Neural cell (in vitro differentiated cells): ENCODE measurements around the gene RIPPLY1. TPM values are rescaled to one million over a fixed set of nuclear protein-coding genes. Genes with fewer than 3 reads are reported as not detected.

ENCODE experiments used
- H2AFZ ChIP-seq: fragments of 200-600, 300-800 bp; sonication (generic), shearing (Covaris generic); 2 replicates; pipeline ENCODE4 v1.6.0; 2014; ENCODE audit warnings: low read depth, mild to moderate bottlenecking, antibody characterized with exemption, low read length, moderate library complexity
- H3F3A ChIP-seq: fragments of 200-600 bp; shearing (Covaris generic); 2 replicates; pipeline ENCODE4 v1.6.1; 2016; ENCODE audit warnings: mild to moderate bottlenecking, moderate library complexity, mixed read lengths, antibody characterized with exemption, low read length; ENCODE audit not compliant: insufficient read depth, poor library complexity, severe bottlenecking
- H3K27ac ChIP-seq: fragments of 200-600, 300-800 bp; sonication (generic), shearing (Covaris generic); 2 replicates; pipeline ENCODE4 v1.5.1; 2014; ENCODE audit warnings: mild to moderate bottlenecking, low read length, moderate library complexity
- H3K27me3 ChIP-seq: fragments of 300-800, 200-600 bp; sonication (generic), shearing (Covaris generic); 2 replicates; pipeline ENCODE4 v1.6.0; 2014; ENCODE audit warnings: mild to moderate bottlenecking, low read depth, low read length, moderate library complexity; ENCODE audit not compliant: insufficient read depth
- H3K36me3 ChIP-seq: fragments of 300-800, 200-600 bp; sonication (generic), shearing (Covaris generic); 2 replicates; pipeline ENCODE4 v1.5.1; 2014; ENCODE audit warnings: mild to moderate bottlenecking, antibody characterized with exemption, low read length, moderate library complexity; ENCODE audit not compliant: insufficient read depth
- H3K4me2 ChIP-seq: fragments of 300-800, 200-600 bp; sonication (generic), shearing (Covaris generic); 2 replicates; pipeline ENCODE4 v1.6.0; 2014; ENCODE audit warnings: mild to moderate bottlenecking, low read length
- H3K4me3 ChIP-seq: fragments of 300-800, 200-600 bp; sonication (generic), shearing (Covaris generic); 2 replicates; pipeline ENCODE4 v1.5.1; 2014; ENCODE audit warnings: mild to moderate bottlenecking, low read length, moderate library complexity
- H3K79me2 ChIP-seq: fragments of 200-600 bp; shearing (Covaris generic); replicated peaks from 2 replicates; pipeline ENCODE4 v1.6.0; 2014; ENCODE audit warnings: mild to moderate bottlenecking, low read length, moderate library complexity; ENCODE audit not compliant: insufficient read depth
- H3K9ac ChIP-seq: fragments of 300-800, 200-600 bp; sonication (generic), shearing (Covaris generic); 2 replicates; pipeline ENCODE4 v1.6.1; 2016; ENCODE audit warnings: mild to moderate bottlenecking, low read length, mixed read lengths
- H3K9me2 ChIP-seq: fragments of 200-600 bp; shearing (Covaris generic); 2 replicates; pipeline ENCODE4 v1.6.1; 2016; ENCODE audit warnings: mild to moderate bottlenecking, low read length, mixed read lengths; ENCODE audit not compliant: insufficient read depth
- H3K9me3 ChIP-seq: fragments of 200-600, 300-800 bp; sonication (generic), shearing (Covaris generic); 2 replicates; pipeline ENCODE4 v1.6.1; 2016; ENCODE audit warnings: mild to moderate bottlenecking, mixed run types, low read length, moderate library complexity, mixed read lengths
- H4K20me1 ChIP-seq: fragments of 200-600 bp; shearing (Covaris generic); 2 replicates; pipeline ENCODE4 v1.6.1; 2016; ENCODE audit warnings: mild to moderate bottlenecking, mixed run types; ENCODE audit not compliant: insufficient read depth
- CTCF ChIP-seq: fragments of 450-650 bp; IDR thresholded peaks from 2 replicates; pipeline ENCODE4 v1.5.1; 2014; ENCODE audit warnings: antibody characterized with exemption, mild to moderate bottlenecking, moderate library complexity; ENCODE audit not compliant: poor library complexity, severe bottlenecking
- EP300 ChIP-seq: fragments of 450-650 bp; conservative IDR thresholded peaks from 2 replicates; pipeline ENCODE4 v1.6.1; 2014; ENCODE audit warnings: antibody characterized with exemption, mild to moderate bottlenecking, moderate library complexity; ENCODE audit not compliant: poor library complexity, severe bottlenecking
- EZH2 ChIP-seq: fragments of 200-600, 300-800 bp; shearing (Covaris generic), sonication (generic); IDR thresholded peaks from 2 replicates; pipeline ENCODE4 v1.6.1; 2014; ENCODE audit warnings: antibody characterized with exemption, low read length, borderline replicate concordance, mild to moderate bottlenecking; ENCODE audit not compliant: insufficient read depth, poor library complexity, severe bottlenecking
- MXI1 ChIP-seq: fragments of 450-650 bp; conservative IDR thresholded peaks from 2 replicates; pipeline ENCODE4 v1.6.1; 2014; ENCODE audit warnings: antibody characterized with exemption, mild to moderate bottlenecking; ENCODE audit not compliant: poor library complexity, severe bottlenecking
- POLR2AphosphoS5 ChIP-seq: IDR thresholded peaks from 2 replicates; pipeline ENCODE4 v1.6.1; 2012
- RAD21 ChIP-seq: fragments of 450-650 bp; conservative IDR thresholded peaks from 2 replicates; pipeline ENCODE4 v1.6.1; 2014; ENCODE audit warnings: antibody characterized with exemption, mild to moderate bottlenecking, moderate library complexity
- REST ChIP-seq: IDR thresholded peaks from 2 replicates; pipeline ENCODE4 v1.6.1; 2012; ENCODE audit warnings: borderline replicate concordance
- SMC3 ChIP-seq: fragments of 450-650 bp; conservative IDR thresholded peaks from 2 replicates; pipeline ENCODE4 v1.6.1; 2014; ENCODE audit warnings: antibody characterized with exemption, mild to moderate bottlenecking, moderate library complexity; ENCODE audit not compliant: poor library complexity
- TAF1 ChIP-seq: IDR thresholded peaks from 2 replicates; pipeline ENCODE4 v1.6.1; 2012; ENCODE audit warnings: low read depth
- polyA plus RNA-seq: library from polyadenylated mRNA; depleted of rRNA; stranded (reverse); fragments of >200 nt; gene quantifications from 2 replicates; pipeline ENCODE4 v1.2.3, GENCODE V29; 2014

The RIPPLY1 gene
- polyA plus RNA-seq, 1 donor from 2014 or later = 0.57 TPM

- H3K4me3 ChIP-seq = no peak overlapping the region
- no peak overlapping the region for H3K27ac ChIP-seq
- H2AFZ ChIP-seq = no peak overlapping the region
- no peaks in the 10 kb centered on the region for H3K9me3 ChIP-seq
- H3K9ac ChIP-seq = no peak overlapping the region
- H3F3A ChIP-seq = no peaks in the 10 kb centered on the region
- no peaks in the 10 kb centered on the region for H3K9me2 ChIP-seq
- no peaks in the 10 kb centered on the region for H3K27me3 ChIP-seq
- H3K4me2 ChIP-seq = no peak overlapping the region
- TF ChIP-seq TAF1 (no peak), MXI1 (no peak), EZH2 (no peak), RAD21 (no peak), POLR2AphosphoS5 (no peak), CTCF (no peak), REST (no peak), SMC3 (no peak), EP300 (no peak)
- H3K79me2 ChIP-seq = no peaks in the 10 kb centered on the region
- H3K36me3 ChIP-seq = no peaks in the 10 kb centered on the region
- no peaks in the 10 kb centered on the region for H4K20me1 ChIP-seq
Measured at GRCh38 chrX:106950381-106950780, 47.2 kb upstream of the RIPPLY1 start.

- Histone ChIP-seq H4K20me1 (no peaks in the 10 kb centered on the region), H3F3A (no peaks in the 10 kb centered on the region), H3K4me3 (no peak overlapping the region), H3K36me3 (no peaks in the 10 kb centered on the region), H3K9me3 (no peaks in the 10 kb centered on the region), H3K79me2 (no peaks in the 10 kb centered on the region), H3K4me2 (no peak overlapping the region), H3K9ac (no peak overlapping the region), H3K9me2 (no peaks in the 10 kb centered on the region), H3K27ac (no peak overlapping the region), H2AFZ (no peak overlapping the region), H3K27me3 (no peaks in the 10 kb centered on the region)
- TF ChIP-seq CTCF (no peak), RAD21 (no peak), EP300 (no peak), POLR2AphosphoS5 (no peak), EZH2 (no peak), MXI1 (no peak), SMC3 (no peak), REST (no peak), TAF1 (no peak)
Measured at GRCh38 chrX:106949366-106949765, 46.2 kb upstream of the RIPPLY1 start.
